Activated T-helper 2 cell treated with anti-CD3 and anti-CD28 coated beads, Interferon-gamma antibody, Interleukin-2, Interleukin-4, amounts not matched to agents 10 μg/mL and 5 μg/mL and 100 μg/mL, durations not matched to agents 14 hours and 24 hours and 36 hours (primary cell): Measurements from ENCODE around the gene SPRR5. TPM values are rescaled to one million over a fixed set of nuclear protein-coding genes. Genes with fewer than 3 reads are reported as not detected.

Source experiments
- DNase-seq: peaks from one replicate; pipeline ENCODE4 v3.0.0; 2021; ENCODE audit warnings: low spot score
- H3K27ac Mint-ChIP-seq: one replicate; pipeline ENCODE4 v1.8.0; 2021; ENCODE audit warnings: mixed read lengths
- H3K27me3 Mint-ChIP-seq: one replicate; pipeline ENCODE4 v1.8.0; 2021; ENCODE audit warnings: low read depth, mixed read lengths
- H3K36me3 Mint-ChIP-seq: one replicate; pipeline ENCODE4 v1.8.0; 2021; ENCODE audit warnings: low read depth, mixed read lengths
- H3K4me1 Mint-ChIP-seq: one replicate; pipeline ENCODE4 v1.8.0; 2021; ENCODE audit warnings: low read depth, mixed read lengths
- H3K4me3 Mint-ChIP-seq: one replicate; pipeline ENCODE4 v1.8.0; 2021; ENCODE audit warnings: low read depth, mild to moderate bottlenecking, moderate library complexity, mixed read lengths
- H3K9me3 Mint-ChIP-seq: one replicate; pipeline ENCODE4 v1.8.0; 2021; ENCODE audit warnings: mixed read lengths
- intact Hi-C: fragments of 100-400 bp; cut with micrococcal nuclease; formaldehyde crosslinking; loops from one replicate; pipeline ENCODE4 v1.15.1; 2023
- total RNA-seq: library from RNA; stranded (reverse); gene quantifications from 2 replicates; pipeline ENCODE4 v1.2.3, GENCODE V29; 2022

Gene SPRR5
- total RNA-seq, 1 donor from 2014 or later = not detected

DNA sequence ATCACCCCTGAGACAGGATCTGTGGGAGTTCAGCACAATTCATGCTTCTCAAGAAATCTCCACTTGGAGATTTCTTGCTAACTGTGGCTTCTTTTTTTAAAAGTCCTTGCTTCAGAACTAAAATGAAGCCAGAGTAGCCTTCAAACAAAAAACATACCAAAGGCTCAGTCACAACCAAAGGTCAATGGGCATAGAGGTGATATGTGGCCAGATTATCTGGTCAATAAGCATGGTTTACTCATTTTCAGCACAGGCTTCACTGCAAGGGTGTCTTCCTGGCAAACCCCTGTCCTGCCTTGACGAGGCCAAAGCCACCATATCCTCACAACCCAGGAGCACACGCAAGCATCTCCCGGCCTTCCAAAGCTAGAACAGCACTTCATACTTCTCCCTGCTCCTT, 12.3 kb downstream of the SPRR5 start:
- H3K4me1 Mint-ChIP-seq = peaks cover 6% of the 10 kb centered on the region
- H3K4me3 Mint-ChIP-seq = no peak overlapping the region
- no peaks in the 10 kb centered on the region for H3K9me3 Mint-ChIP-seq
- no peaks in the 10 kb centered on the region for H3K27me3 Mint-ChIP-seq
- intact Hi-C loops = no loop called here
- no peak for DNase-seq
- no peaks in the 10 kb centered on the region for H3K36me3 Mint-ChIP-seq
- no peak overlapping the region for H3K27ac Mint-ChIP-seq

DNA sequence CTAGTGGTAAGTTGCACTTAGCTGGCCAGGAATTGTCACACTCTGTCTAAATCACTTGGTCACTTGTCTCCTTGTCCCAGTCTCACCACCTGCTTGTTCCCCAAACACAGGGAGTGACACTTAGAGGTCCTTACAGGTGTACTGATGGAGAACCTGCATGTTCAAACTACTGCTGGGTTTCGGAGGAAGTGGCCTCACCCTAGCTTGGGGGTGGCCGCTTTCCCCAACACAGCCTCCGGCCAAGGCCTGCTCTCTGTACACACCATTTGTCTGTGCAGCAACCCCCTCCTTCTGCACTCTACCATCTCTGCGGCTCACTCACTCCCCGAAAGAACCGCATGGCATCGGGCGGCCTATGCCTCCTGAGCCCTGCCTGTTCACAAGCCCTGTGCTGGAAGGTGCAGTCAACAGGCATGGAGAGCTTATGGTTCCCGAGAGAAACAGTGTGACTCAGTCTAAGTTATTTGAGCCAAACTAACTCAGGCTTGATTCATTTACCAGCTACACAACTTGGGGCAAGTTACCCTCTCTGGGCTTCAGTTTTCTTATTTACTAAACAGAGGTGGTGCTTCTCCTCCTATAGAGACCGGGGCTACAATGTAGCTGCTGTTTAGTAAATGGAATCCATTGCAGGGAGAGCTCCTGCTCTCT, 12.9 kb downstream of the SPRR5 start:
- H3K27ac Mint-ChIP-seq = no peak overlapping the region
- H3K27me3 Mint-ChIP-seq = no peaks in the 10 kb centered on the region
- DNase-seq = no peak
- no peaks in the 10 kb centered on the region for H3K36me3 Mint-ChIP-seq
- intact Hi-C loops = no loop called here
- peaks cover 2% of the 10 kb centered on the region for H3K4me1 Mint-ChIP-seq
- no peak overlapping the region for H3K4me3 Mint-ChIP-seq
- H3K9me3 Mint-ChIP-seq = no peaks in the 10 kb centered on the region

DNA sequence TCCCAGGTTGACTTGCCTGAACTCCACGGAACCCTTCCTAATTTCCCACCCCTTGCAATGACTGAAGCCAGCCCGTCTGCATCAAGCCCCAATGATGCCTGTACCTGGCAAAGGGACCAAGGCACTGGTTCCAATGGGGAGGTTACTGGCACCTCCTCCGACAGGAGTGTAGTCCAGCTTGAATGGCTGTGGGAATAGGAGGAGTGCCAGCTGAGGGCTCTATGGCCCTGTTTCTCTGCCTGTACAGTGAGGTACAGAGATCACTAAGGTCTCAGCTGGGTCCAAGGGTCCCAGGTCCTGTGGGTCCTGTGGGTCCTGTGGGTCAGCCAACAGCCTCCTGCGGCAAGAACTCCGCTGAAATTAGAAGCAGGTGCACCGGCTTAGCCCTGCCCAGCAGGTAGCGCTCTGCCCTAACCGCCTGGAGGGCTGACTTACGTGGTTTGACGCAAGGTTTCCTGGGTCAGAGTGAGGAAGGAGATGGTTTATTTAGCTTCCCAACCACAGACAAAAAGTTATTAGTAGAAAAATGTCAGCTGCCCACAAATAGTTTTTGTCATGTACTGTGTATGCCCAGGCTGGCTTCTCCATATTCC, 13.5 kb downstream of the SPRR5 start:
- Mint-ChIP-seq H3K27ac (no peak overlapping the region), H3K36me3 (no peaks in the 10 kb centered on the region), H3K9me3 (no peaks in the 10 kb centered on the region), H3K27me3 (no peaks in the 10 kb centered on the region), H3K4me3 (no peak overlapping the region), H3K4me1 (peaks cover 2% of the 10 kb centered on the region)
- intact Hi-C loops = no loop called here
- DNase-seq = no peak

DNA sequence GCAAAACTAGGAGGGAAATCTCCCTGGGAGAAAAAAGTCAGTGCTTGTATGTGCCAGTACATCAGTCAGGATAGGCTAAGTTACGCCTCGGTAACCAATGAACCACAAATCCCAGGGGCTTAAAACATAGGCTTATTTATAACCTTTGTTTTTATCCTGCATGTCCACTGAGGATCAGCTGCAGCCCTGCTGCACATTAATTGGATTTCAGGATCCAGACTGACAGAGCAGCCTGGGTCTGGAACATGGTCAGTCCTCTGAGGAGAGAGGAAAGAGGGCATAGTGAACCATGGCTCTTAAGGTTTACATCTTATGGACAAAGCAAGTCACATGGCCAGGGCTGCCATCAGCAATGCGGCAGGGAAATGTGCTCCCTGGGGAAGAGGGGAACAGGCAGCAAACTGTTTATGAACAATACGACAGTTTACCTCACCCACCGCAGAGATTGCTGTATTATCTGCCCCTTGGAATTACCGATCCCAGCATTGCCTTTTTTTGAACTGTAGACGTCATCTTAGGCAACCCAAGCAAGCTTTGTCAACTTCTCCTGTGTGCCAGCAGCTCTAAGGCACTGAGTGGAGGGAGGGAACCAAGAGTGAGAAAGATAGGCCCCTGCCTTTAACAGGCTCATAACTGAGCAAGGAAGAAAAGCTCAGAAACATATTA, 14.4 kb downstream of the SPRR5 start:
- peaks cover 2% of the 10 kb centered on the region for H3K4me1 Mint-ChIP-seq
- DNase-seq = no peak
- H3K27me3 Mint-ChIP-seq = no peaks in the 10 kb centered on the region

DNA sequence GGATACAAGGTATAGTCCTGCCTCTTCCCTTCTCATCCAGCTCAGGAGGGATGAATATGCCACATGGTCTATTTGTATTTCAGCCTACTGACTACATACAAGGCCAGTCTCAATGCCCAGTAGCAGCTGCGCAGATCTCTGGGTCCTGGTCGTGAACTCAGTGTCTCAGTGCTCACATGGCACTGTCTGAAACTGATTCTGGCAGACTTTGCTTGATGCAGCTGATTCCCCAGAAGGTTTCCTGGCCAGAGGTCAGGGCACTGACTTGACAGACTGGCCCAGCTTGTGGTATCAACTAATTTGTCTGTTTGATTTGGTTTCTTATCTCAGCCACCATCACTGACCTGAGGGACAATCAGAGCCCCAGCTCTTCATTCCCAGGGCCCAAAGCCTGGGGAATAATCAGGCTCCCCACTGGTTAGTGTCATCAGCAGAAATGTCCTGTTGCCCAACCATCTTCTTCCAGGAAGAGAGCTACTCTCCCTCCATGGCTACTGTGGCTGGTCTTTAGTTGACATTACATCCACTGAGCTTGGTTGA, 15.9 kb downstream of the SPRR5 start:
- Mint-ChIP-seq H3K9me3 (no peaks in the 10 kb centered on the region), H3K27me3 (no peaks in the 10 kb centered on the region)
- no peak for DNase-seq

More for the DNA sequence above, 14.4 kb downstream of the SPRR5 start:
- intact Hi-C loops = no loop called here
- Mint-ChIP-seq H3K36me3 (no peaks in the 10 kb centered on the region), H3K9me3 (no peaks in the 10 kb centered on the region), H3K27ac (no peak overlapping the region), H3K4me3 (no peak overlapping the region)

DNA sequence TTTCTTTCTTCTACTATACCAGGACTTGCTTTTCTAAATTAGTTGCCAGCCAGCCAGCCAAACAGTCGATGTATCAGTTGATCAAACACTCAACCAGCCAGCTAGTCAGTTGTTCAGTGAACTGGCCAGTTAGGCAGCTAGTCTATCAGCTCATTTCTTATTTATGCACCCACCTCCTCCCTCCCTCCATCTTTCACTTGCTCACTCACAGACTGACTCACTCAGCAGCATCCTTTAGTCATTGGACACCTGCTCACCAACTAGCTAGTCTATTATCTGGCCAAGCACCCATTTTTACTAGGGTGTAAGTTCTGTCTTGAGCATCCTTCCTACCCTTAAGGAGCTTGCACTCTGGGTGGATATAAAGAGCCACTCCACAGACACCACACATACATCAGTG, 17.5 kb downstream of the SPRR5 start:
- no peak overlapping the region for H3K4me3 Mint-ChIP-seq
- no peaks in the 10 kb centered on the region for H3K27me3 Mint-ChIP-seq
- intact Hi-C loops = no loop called here
- H3K27ac Mint-ChIP-seq = no peak overlapping the region
- peaks cover 2% of the 10 kb centered on the region for H3K4me1 Mint-ChIP-seq
- H3K36me3 Mint-ChIP-seq = no peaks in the 10 kb centered on the region
- DNase-seq = no peak
- H3K9me3 Mint-ChIP-seq = no peaks in the 10 kb centered on the region

More for the DNA sequence above, 15.9 kb downstream of the SPRR5 start:
- no peaks in the 10 kb centered on the region for H3K36me3 Mint-ChIP-seq
- no peak overlapping the region for H3K27ac Mint-ChIP-seq
- H3K4me3 Mint-ChIP-seq = no peak overlapping the region
- intact Hi-C loops = no loop called here
- H3K4me1 Mint-ChIP-seq = peaks cover 2% of the 10 kb centered on the region

DNA sequence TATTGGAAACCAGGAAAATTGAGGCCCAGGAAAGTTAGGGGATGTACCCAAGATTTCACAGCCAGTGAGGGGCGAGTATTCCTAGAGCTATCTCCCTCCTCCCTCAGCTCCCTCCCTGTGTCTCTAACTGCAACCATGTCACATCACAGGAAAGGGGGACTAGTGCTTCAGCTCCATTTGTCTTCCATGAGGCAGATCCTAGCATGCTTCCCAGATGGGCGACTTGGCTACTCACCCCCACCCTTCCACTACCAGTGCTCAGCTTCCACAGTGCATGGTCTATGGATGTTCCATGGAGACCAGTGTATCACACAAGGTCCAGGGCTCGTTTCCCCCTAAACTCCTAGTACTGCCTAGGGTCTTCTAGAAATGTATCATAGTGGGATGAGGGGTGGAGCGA, 18.8 kb downstream of the SPRR5 start:
- no peak for DNase-seq
- H3K4me3 Mint-ChIP-seq = no peak overlapping the region
- no peak overlapping the region for H3K27ac Mint-ChIP-seq
- H3K9me3 Mint-ChIP-seq = no peaks in the 10 kb centered on the region
- intact Hi-C loops = no loop called here
- H3K27me3 Mint-ChIP-seq = no peaks in the 10 kb centered on the region
- H3K4me1 Mint-ChIP-seq = peaks cover 2% of the 10 kb centered on the region
- H3K36me3 Mint-ChIP-seq = no peaks in the 10 kb centered on the region

DNA sequence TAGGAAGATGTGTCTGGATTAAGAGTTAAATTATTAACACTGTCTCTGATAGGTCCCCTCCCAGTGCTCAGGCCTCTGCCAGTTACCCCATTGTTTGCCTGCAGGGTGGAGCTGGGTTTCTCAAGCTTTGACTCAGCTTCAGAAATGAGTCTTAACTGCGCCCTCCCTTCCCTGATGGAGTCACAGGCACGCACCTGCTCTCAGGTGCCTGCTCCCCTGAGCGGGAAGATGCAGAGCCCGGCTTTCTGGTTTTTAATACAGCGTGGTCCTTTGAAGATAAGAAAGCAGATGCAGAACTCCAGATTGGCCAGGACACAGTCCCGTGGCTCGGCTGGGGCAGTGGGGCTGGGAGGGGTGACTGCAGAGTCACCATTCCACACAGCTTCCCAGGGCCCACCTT, 20.2 kb downstream of the SPRR5 start:
- no peak for DNase-seq
- H3K27me3 Mint-ChIP-seq = no peaks in the 10 kb centered on the region
- H3K27ac Mint-ChIP-seq = no peak overlapping the region
- peaks cover 2% of the 10 kb centered on the region for H3K4me1 Mint-ChIP-seq
- no peaks in the 10 kb centered on the region for H3K9me3 Mint-ChIP-seq
- H3K36me3 Mint-ChIP-seq = no peaks in the 10 kb centered on the region
- H3K4me3 Mint-ChIP-seq = no peak overlapping the region
- intact Hi-C loops = no loop called here

DNA sequence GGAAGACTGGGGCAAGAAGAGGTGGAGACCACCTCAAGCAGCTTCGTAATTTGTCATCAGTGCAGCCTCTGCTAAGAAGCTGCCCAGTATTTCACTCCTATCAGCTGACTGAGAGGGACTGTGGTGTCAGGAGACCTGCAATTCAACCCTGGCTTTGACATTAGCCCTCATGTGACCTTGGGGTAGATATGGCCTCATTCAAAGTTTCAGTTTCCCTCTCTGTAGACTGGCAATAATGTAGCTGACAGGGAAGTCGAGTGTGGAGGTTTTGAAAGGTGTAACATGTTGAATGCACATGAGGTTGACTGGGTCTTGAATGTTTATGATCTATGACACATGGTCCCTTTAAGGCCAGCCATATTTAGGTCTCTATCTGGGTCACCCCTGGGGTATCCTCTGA, 21.2 kb downstream of the SPRR5 start:
- DNase-seq = no peak
- no peak overlapping the region for H3K4me3 Mint-ChIP-seq
- intact Hi-C loops = no loop called here
- peaks cover 2% of the 10 kb centered on the region for H3K4me1 Mint-ChIP-seq
- H3K36me3 Mint-ChIP-seq = no peaks in the 10 kb centered on the region
- H3K27me3 Mint-ChIP-seq = no peaks in the 10 kb centered on the region
- H3K9me3 Mint-ChIP-seq = no peaks in the 10 kb centered on the region
- H3K27ac Mint-ChIP-seq = no peak overlapping the region

DNA sequence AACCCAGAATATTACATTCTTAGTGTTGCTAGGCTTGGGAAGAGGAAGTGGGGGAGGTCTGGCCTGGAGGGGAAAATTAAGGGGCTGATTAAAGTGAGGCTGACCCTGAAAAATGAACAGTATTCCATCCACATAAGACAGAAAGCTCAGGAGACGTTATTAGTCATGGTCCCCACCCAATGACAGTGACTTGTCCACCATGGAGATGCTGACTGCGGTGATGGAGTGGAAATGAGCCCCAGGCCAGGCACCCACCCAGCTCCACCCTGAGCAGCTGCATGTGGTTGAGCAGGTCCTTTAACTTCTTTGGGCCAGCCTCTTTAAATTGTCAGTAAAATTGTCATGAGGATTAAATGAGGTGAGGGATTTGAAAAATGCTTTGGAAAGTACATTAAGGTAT, 22.0 kb downstream of the SPRR5 start:
- Mint-ChIP-seq H3K27me3 (no peaks in the 10 kb centered on the region), H3K4me1 (no peaks in the 10 kb centered on the region), H3K9me3 (no peaks in the 10 kb centered on the region), H3K27ac (no peak overlapping the region), H3K36me3 (no peaks in the 10 kb centered on the region), H3K4me3 (no peak overlapping the region)
- DNase-seq = no peak
- intact Hi-C loops = no loop called here

DNA sequence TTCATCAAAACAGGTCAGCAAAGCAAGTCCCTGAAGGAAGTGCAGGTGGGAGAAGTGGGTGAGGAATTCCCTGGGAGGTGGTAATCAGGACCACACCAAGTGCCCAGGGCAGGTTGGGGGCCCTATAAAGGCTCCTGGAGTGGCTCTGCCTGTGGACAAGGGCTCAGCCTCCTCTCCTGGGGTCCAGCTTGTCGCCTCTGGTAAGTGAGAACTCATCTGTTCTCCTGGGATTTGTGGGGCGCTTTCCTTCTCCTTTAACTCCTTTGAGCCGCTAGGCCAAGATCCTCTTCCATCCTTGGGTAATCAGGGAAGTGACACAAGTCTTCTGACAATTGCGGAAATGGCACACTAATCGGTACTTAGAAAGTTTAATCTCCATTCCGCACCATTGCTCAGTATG, 23.5 kb downstream of the SPRR5 start, which contains the start of gene SPRR4:
SPRR4 (plus strand) TSS at position 154 of the 400 bp plus-strand sequence. CDS start 1,243 bp downstream, outside the sequence.
- no peaks in the 10 kb centered on the region for H3K36me3 Mint-ChIP-seq
- H3K9me3 Mint-ChIP-seq = no peaks in the 10 kb centered on the region
- peaks cover 3% of the 10 kb centered on the region for H3K27me3 Mint-ChIP-seq
- intact Hi-C loops = no loop called here
- no peak within 1 kb of the TSS for H3K27ac Mint-ChIP-seq
- H3K4me3 Mint-ChIP-seq = no peak within 1 kb of the TSS
- H3K4me1 Mint-ChIP-seq = no peaks in the 10 kb centered on the region
- no peak for DNase-seq

DNA sequence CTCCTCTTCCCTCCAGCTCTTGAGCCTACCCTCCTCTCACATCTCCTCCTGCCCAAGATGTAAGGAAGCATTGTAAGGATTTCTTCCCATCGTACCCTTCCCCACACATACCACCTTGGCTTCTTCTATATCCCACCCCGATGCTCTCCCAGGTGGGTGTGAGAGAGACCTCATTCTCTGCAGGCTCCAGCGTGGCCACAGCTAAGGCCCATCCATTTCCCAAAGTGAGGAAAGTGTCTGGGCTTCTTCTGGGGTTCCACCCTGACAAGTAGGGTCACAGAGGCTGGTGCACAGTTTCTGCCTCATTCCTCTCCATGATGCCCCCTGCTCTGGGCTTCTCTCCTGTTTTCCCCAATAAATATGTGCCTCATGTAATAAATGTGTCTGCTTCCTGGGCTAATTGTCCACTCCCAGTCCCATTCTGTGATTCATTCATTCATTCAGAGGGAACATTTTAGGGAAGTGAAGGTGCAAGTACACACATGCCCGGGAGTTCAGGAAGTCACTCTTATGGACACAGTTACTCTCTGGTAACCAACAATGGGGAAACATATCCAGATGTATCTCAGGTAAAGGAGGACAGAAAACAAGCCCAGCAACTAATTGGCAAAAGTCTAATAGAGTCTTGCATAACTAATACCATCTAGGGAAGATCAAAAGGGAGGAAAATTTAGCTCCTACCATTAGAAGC, 25.3 kb downstream of the SPRR5 start:
- no peaks in the 10 kb centered on the region for H3K9me3 Mint-ChIP-seq
- H3K36me3 Mint-ChIP-seq = no peaks in the 10 kb centered on the region
- no peak for DNase-seq
- no peaks in the 10 kb centered on the region for H3K4me1 Mint-ChIP-seq
- no peak overlapping the region for H3K4me3 Mint-ChIP-seq
- intact Hi-C loops = no loop called here
- peaks cover 8% of the 10 kb centered on the region for H3K27me3 Mint-ChIP-seq
- H3K27ac Mint-ChIP-seq = no peak overlapping the region

DNA sequence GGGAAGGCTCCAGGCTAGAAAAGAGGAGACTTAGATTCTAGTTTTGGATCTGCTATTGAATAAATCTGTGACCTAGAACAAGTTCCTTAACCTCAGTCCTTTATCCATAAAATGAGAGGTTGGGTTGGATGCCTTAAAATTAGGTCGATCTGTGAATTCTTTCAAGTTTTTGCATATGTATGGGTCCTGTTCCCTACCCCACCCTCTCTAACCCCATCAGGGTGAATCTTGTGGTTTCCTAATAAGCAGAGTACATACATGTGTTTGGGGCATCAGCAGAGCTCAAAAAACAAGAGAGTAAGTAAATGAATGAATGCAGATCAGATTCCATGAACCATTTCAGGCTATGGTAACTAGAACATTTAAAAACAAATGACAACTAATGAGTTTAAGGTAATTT, 29.7 kb downstream of the SPRR5 start:
- Mint-ChIP-seq H3K4me1 (no peaks in the 10 kb centered on the region), H3K27ac (no peak overlapping the region), H3K9me3 (no peaks in the 10 kb centered on the region), H3K36me3 (no peaks in the 10 kb centered on the region), H3K27me3 (peaks cover 10% of the 10 kb centered on the region), H3K4me3 (no peak overlapping the region)
- intact Hi-C loops = no loop called here
- no peak for DNase-seq
